Testis (tissue), 3 donors: ENCODE measurements around the gene ALDH1L1. TPM values are rescaled to one million over a fixed set of nuclear protein-coding genes. Genes with fewer than 3 reads are reported as not detected.

Experiments used
- DNase-seq: peaks from one replicate; pipeline ENCODE4 v3.0.0-alpha.2; 2019
- H3K27ac ChIP-seq, 2 donors: fragments of 200-600 bp; sonication (generic); one replicate each; pipeline ENCODE4 v1.5.1; 2019
- H3K27me3 ChIP-seq: fragments of 200-600 bp; sonication (generic); one replicate; pipeline ENCODE4 v1.5.1; 2019
- H3K36me3 ChIP-seq: fragments of 200-600 bp; sonication (generic); one replicate; pipeline ENCODE4 v1.5.1; 2017; ENCODE audit warnings: low read depth; ENCODE audit errors: missing control alignments
- H3K4me1 ChIP-seq: fragments of 200-600 bp; sonication (generic); one replicate; pipeline ENCODE4 v1.5.1; 2019
- H3K4me3 ChIP-seq, 2 donors: fragments of 200-600 bp; sonication (generic); one replicate each; pipeline ENCODE4 v1.5.1; 2017 to 2019
- H3K9me3 ChIP-seq: fragments of 200-600 bp; sonication (generic); one replicate; pipeline ENCODE4 v1.5.1; 2017
- POLR2A ChIP-seq: fragments of 450-650 bp; IDR thresholded peaks from one replicate; pipeline ENCODE4 v1.6.1; 2017; ENCODE audit warnings: antibody characterized with exemption, mild to moderate bottlenecking, moderate library complexity
- WGBS, 2 donors: methylation state at CpG; one replicate each; pipeline ENCODE4 v1.1.5; 2018; 5-methylcytosine and 5-hydroxymethylcytosine counted together
- intact Hi-C: fragments of 100-400 bp; cut with DNase I; formaldehyde crosslinking; loops from one replicate; pipeline ENCODE4 v1.15.1; 2023; ENCODE audit warnings: low total_unique reads
- polyA plus RNA-seq: library from polyadenylated mRNA; stranded (reverse); fragments of 350-450 nt; fragmentation: Illumina TruSeq; extraction: RNeasy Lipid Tissue Mini Kit (QIAGEN cat#74804); gene quantifications from one replicate; pipeline ENCODE4 v1.2.3, GENCODE V29; 2014; ENCODE audit warnings: low read depth, low replicate concordance; ENCODE audit not compliant: insufficient read depth
- total RNA-seq, 2 donors: library from RNA; depleted of rRNA; stranded (reverse); fragments of >200 nt; gene quantifications; one replicate each; pipeline ENCODE4 v1.2.3, GENCODE V29; 2016
- TF ChIP-seq, protein P1 (sequence below), 3 experiments: fragments of 450-650 bp in 2 of 3; fragments of 200-600 bp in 1 of 3; sonication (generic) in 1 of 3; IDR thresholded peaks; one replicate each; pipeline ENCODE4 v1.5.1; 2016 to 2019; ENCODE audit warnings: antibody characterized with exemption in 3 of 3, mild to moderate bottlenecking in 2 of 3, moderate library complexity in 1 of 3

The ALDH1L1 gene
- total and polyA plus RNA-seq, 3 donors from 2014 or later = 19.6 to 73.8 (median 67.5) TPM

GRCh38 chr3:126060613-126061145, 119.7 kb downstream of the ALDH1L1 start:
- H3K9me3 ChIP-seq = no peaks in the 10 kb centered on the region
- WGBS, 2 donors = 54 to 75% methylated on average over 4 to 7 of the region's 7 CpGs
- intact Hi-C loops = no loop called here
- DNase-seq = no peak
- H3K36me3 ChIP-seq = no peaks in the 10 kb centered on the region
- TF ChIP-seq, protein P1, sequence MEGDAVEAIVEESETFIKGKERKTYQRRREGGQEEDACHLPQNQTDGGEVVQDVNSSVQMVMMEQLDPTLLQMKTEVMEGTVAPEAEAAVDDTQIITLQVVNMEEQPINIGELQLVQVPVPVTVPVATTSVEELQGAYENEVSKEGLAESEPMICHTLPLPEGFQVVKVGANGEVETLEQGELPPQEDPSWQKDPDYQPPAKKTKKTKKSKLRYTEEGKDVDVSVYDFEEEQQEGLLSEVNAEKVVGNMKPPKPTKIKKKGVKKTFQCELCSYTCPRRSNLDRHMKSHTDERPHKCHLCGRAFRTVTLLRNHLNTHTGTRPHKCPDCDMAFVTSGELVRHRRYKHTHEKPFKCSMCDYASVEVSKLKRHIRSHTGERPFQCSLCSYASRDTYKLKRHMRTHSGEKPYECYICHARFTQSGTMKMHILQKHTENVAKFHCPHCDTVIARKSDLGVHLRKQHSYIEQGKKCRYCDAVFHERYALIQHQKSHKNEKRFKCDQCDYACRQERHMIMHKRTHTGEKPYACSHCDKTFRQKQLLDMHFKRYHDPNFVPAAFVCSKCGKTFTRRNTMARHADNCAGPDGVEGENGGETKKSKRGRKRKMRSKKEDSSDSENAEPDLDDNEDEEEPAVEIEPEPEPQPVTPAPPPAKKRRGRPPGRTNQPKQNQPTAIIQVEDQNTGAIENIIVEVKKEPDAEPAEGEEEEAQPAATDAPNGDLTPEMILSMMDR (IDR thresholded peaks at IDR 0.05) = no peak
- no peak for TF ChIP-seq POLR2A
- no peak overlapping the region for H3K4me3 ChIP-seq
- no peaks in the 10 kb centered on the region for H3K27me3 ChIP-seq
- peaks cover 40% of the 10 kb centered on the region for H3K4me1 ChIP-seq
- no peak overlapping the region for H3K27ac ChIP-seq

GRCh38 chr3:126058666-126059065, 121.7 kb downstream of the ALDH1L1 start:
- Histone ChIP-seq H3K9me3 (no peaks in the 10 kb centered on the region), H3K27ac (peak overlapping the region; percentile 20 to 66), H3K27me3 (no peaks in the 10 kb centered on the region), H3K4me3 (no peak overlapping the region), H3K36me3 (no peaks in the 10 kb centered on the region), H3K4me1 (peaks cover 45% of the 10 kb centered on the region)
- WGBS, 2 donors = 48 to 59% methylated on average over 7 of the region's 7 CpGs
- intact Hi-C loops = no loop called here
- no peak for DNase-seq
- no peak for TF ChIP-seq POLR2A
- TF ChIP-seq, protein P1 (IDR thresholded peaks at IDR 0.05) = no peak

- peak overlapping the region; percentile 66 to 86 for H3K27ac ChIP-seq
- intact Hi-C loops = no loop called here
- H3K36me3 ChIP-seq = no peaks in the 10 kb centered on the region
- peaks cover 45% of the 10 kb centered on the region for H3K4me1 ChIP-seq
- TF ChIP-seq, protein P1 (IDR thresholded peaks at IDR 0.05) = no peak
- no peak for TF ChIP-seq POLR2A
- H3K27me3 ChIP-seq = no peaks in the 10 kb centered on the region
- H3K4me3 ChIP-seq = no peak overlapping the region
- no peak for DNase-seq
- WGBS, 2 donors = 84 to 86% methylated on average over 13 of the region's 13 CpGs
- no peaks in the 10 kb centered on the region for H3K9me3 ChIP-seq
These were observed 122.5 kb downstream of the ALDH1L1 start for GRCh38 chr3:126057936-126058335.

DNA sequence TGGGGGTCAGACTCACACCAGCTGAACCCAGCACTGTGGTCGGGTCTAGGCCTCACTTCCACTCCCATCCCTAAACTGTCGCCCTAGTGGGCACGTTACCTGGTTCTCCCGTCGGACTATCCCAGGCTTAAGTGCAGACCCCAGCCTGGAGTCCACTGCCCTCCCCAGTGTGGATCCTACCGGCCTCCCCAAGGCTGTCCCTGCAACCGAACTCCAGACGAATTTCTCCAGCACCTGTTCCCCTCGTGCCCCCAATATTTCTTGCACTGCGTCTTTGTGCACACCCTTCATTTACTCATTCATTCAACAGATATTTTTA, 122.9 kb downstream of the ALDH1L1 start:
- H3K4me1 ChIP-seq = peaks cover 45% of the 10 kb centered on the region
- intact Hi-C loops = no loop called here
- 73 to 81% methylated on average over 10 of the region's 10 CpGs for WGBS, 2 donors
- H3K36me3 ChIP-seq = no peaks in the 10 kb centered on the region
- H3K9me3 ChIP-seq = no peaks in the 10 kb centered on the region
- no peaks in the 10 kb centered on the region for H3K27me3 ChIP-seq
- no peak overlapping the region for H3K4me3 ChIP-seq
- TF ChIP-seq POLR2A = no peak
- TF ChIP-seq, protein P1 (IDR thresholded peaks at IDR 0.05) = no peak
- DNase-seq = no peak
- peak overlapping the region; percentile 66 to 86 for H3K27ac ChIP-seq

DNA sequence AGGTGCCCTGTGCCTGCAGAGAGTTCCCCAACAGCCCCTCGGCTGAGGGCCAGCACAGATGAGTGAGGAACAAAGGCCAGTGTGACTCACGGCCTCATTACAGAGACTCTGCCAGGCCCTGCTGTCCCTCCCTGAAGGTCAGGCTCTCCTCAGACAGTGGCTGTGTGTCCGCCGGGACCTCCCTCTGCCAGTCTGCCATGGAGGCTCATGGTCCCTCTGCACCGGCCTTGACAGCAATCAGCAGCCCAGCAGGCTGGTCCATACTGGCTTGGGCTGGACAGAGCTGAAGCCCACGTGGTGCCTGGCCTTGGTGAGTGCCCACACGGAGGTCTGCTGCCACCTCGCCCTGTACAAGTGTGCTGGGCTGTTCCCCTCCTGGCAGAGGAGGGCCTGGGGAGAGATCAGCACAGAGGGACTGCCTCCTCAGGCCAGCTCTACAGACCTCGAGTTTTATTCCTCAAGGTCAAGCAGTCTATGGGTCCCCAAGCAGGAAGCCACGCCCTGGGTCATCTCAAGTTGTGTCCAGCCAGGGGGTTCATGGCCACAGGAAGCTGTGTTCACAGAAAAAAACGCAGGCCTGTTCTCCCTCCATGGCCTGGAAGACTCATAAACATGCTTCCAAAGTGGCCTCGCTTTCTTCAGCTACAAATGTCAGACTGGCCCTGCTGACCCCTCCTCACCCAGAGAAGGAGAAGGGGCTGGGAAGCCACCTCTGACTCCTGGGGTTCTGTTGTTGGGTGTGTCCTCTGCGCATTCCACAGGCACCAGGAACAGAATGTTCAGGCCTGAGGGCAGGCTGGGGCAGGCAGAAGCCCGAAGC, 123.5 kb downstream of the ALDH1L1 start:
- no peak for TF ChIP-seq POLR2A
- TF ChIP-seq, protein P1 (IDR thresholded peaks at IDR 0.05) = no peak
- peaks cover 45% of the 10 kb centered on the region for H3K4me1 ChIP-seq
- no peaks in the 10 kb centered on the region for H3K9me3 ChIP-seq
- WGBS, 2 donors = 28 to 31% methylated on average over 11 of the region's 14 CpGs
- H3K4me3 ChIP-seq = no peak overlapping the region
- peak overlapping the region; percentile 66 to 86 for H3K27ac ChIP-seq
- H3K27me3 ChIP-seq = no peaks in the 10 kb centered on the region
- H3K36me3 ChIP-seq = no peaks in the 10 kb centered on the region
- DNase-seq = peak; percentile 91
- intact Hi-C loops = no loop called here
